ENCODE measurements around the gene REEP2. TPM values are rescaled to one million over a fixed set of nuclear protein-coding genes. Genes with fewer than 3 reads are reported as not detected.

The REEP2 gene
- total RNA-seq, 1 donor from 2014 or later = 232 TPM

- no peak for DNase-seq
- Mint-ChIP-seq H3K36me3 (ENCODE audit: unreplicated experiment) (no peaks in the 10 kb centered on the region), H3K9me3 (ENCODE audit: unreplicated experiment) (peaks cover 14% of the 10 kb centered on the region), H3K4me3 (ENCODE audit: unreplicated experiment) (peak overlapping the region; percentile 16), H3K27ac (ENCODE audit: unreplicated experiment) (peak overlapping the region; percentile 59), H3K4me1 (ENCODE audit: low read depth, unreplicated experiment) (peaks cover 15% of the 10 kb centered on the region), H3K27me3 (ENCODE audit: unreplicated experiment) (peaks cover 14% of the 10 kb centered on the region)
- TF ChIP-seq, protein P1, sequence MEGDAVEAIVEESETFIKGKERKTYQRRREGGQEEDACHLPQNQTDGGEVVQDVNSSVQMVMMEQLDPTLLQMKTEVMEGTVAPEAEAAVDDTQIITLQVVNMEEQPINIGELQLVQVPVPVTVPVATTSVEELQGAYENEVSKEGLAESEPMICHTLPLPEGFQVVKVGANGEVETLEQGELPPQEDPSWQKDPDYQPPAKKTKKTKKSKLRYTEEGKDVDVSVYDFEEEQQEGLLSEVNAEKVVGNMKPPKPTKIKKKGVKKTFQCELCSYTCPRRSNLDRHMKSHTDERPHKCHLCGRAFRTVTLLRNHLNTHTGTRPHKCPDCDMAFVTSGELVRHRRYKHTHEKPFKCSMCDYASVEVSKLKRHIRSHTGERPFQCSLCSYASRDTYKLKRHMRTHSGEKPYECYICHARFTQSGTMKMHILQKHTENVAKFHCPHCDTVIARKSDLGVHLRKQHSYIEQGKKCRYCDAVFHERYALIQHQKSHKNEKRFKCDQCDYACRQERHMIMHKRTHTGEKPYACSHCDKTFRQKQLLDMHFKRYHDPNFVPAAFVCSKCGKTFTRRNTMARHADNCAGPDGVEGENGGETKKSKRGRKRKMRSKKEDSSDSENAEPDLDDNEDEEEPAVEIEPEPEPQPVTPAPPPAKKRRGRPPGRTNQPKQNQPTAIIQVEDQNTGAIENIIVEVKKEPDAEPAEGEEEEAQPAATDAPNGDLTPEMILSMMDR (IDR thresholded peaks at IDR 0.05; ENCODE audit: partially characterized antibody, unreplicated experiment) = no peak
These were observed 52.4 kb downstream of the REEP2 start for GRCh38 chr5:138491284-138491648.

DNA sequence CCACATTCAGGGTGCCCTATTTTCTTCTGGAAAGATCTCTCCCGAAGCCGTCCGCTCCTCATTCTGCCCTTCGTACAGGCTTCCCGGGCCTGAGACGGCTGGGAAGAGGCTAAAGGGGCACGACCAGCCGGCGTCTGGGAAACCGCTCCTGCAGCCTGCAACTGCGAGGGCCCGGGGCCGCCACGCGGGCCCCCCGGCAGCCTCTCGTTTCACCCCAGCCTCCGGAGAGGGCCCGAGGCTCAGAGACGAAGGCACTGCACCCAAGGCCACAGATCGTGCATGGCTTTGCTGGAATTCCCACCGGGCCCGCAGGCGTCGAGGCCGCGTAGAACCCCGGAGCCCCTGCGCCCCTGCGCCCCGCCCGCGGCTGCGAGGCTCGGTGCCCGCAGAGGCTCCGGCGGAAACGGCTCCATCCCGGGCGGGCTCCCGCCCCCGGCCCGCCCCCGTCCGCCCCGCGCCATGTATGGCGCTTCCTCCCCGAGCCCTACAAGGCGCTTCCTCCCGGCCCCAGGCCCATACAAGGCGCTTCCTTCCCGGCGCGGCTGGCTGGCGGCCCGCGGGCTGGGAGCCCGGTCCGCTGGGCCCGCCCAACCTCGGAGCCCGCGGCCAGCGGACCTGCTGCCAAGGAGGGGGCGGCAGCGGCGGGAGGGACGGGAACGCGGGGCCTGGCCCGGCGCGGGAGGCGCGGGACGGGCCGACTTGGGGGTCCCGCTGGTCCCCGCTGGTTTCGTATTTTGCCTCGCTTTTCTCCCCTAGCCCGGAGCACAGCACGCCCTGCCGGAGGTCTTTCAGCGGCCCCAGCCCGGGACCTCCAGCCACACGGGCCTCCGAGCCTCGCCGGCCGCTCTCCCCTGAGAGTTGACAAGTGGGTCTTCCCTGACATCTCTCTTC lies 53.1 kb downstream of the REEP2 start:
- Mint-ChIP-seq H3K27ac (ENCODE audit: unreplicated experiment) (peak overlapping the region; percentile 98), H3K9me3 (ENCODE audit: unreplicated experiment) (peaks cover 14% of the 10 kb centered on the region), H3K36me3 (ENCODE audit: unreplicated experiment) (no peaks in the 10 kb centered on the region), H3K4me1 (ENCODE audit: low read depth, unreplicated experiment) (peaks cover 15% of the 10 kb centered on the region), H3K4me3 (ENCODE audit: unreplicated experiment) (peak overlapping the region; percentile 92), H3K27me3 (ENCODE audit: unreplicated experiment) (peaks cover 14% of the 10 kb centered on the region)
- TF ChIP-seq, protein P1 (IDR thresholded peaks at IDR 0.05; ENCODE audit: partially characterized antibody, unreplicated experiment) = no peak
- DNase-seq = peak; percentile 60

DNA sequence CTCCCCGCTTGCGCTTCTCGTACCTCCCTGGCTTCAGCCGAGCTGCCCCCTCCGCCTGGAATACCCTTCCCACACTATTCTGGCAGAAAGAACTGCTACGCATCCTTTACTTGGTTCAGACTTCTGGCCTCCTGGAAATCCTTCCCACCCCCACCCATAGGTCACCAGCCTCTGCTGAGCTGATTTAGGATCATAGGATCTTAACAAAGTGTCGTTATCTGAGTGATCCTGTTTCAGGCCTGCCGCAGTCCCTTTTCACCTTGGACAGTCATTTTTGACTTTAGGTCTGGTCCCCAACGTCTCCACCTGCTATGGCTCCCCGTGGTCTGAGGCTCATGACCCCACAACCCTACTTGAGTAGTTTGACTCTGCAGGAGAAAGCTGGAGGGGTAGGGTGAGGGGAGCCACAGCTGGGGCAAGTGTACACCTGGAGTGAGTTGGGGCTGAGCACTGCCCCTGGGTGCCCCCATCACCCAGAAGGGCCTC lies 53.7 kb downstream of the REEP2 start:
- peak overlapping the region; percentile 98 for H3K27ac Mint-ChIP-seq (ENCODE audit: unreplicated experiment)
- H3K4me3 Mint-ChIP-seq (ENCODE audit: unreplicated experiment) = peak overlapping the region; percentile 92
- no peak for DNase-seq
- TF ChIP-seq, protein P1 (IDR thresholded peaks at IDR 0.05; ENCODE audit: partially characterized antibody, unreplicated experiment) = no peak
- no peaks in the 10 kb centered on the region for H3K36me3 Mint-ChIP-seq (ENCODE audit: unreplicated experiment)
- H3K27me3 Mint-ChIP-seq (ENCODE audit: unreplicated experiment) = peaks cover 14% of the 10 kb centered on the region
- H3K9me3 Mint-ChIP-seq (ENCODE audit: unreplicated experiment) = peaks cover 14% of the 10 kb centered on the region
- peaks cover 15% of the 10 kb centered on the region for H3K4me1 Mint-ChIP-seq (ENCODE audit: low read depth, unreplicated experiment)

DNA sequence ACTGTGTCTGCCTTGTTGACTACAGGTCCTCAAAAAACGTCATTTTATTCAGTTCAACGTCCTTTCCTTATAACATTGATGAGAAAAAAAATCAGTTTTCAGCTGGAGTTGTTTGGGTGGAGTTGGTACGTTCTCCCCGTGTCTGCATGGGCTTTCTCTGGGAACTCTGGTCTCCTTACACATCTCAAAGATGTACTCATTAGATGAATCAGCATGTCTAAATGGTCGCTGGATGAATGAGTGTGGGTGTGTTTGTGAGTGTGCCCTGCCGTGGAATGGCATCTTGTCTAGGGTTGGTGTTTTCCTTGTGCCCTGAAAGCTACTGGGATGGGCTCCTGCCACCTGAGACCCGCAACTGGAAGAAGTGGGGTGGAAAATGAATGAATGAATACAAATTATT lies 56.5 kb downstream of the REEP2 start:
- Mint-ChIP-seq H3K9me3 (ENCODE audit: unreplicated experiment) (peaks cover 13% of the 10 kb centered on the region), H3K27me3 (ENCODE audit: unreplicated experiment) (peaks cover 14% of the 10 kb centered on the region), H3K36me3 (ENCODE audit: unreplicated experiment) (no peaks in the 10 kb centered on the region), H3K27ac (ENCODE audit: unreplicated experiment) (no peak overlapping the region), H3K4me1 (ENCODE audit: low read depth, unreplicated experiment) (peaks cover 15% of the 10 kb centered on the region), H3K4me3 (ENCODE audit: unreplicated experiment) (no peak overlapping the region)
- TF ChIP-seq, protein P1 (IDR thresholded peaks at IDR 0.05; ENCODE audit: partially characterized antibody, unreplicated experiment) = no peak
- no peak for DNase-seq

Other genes with a start within 250 kb of the REEP2 start
- 28.9 TPM for gene CDC23, start 225.7 kb upstream of the REEP2 start, total RNA-seq (ENCODE audit: unreplicated experiment)
- gene GFRA3, start 164.4 kb upstream of the REEP2 start, total RNA-seq (ENCODE audit: unreplicated experiment) = 1.1 TPM
- gene CDC25C, start 107.3 kb upstream of the REEP2 start, total RNA-seq (ENCODE audit: unreplicated experiment) = 3.2 TPM
- gene FAM53C, start 100.8 kb upstream of the REEP2 start, total RNA-seq (ENCODE audit: unreplicated experiment) = 69.9 TPM
- 98.5 TPM for gene KDM3B, start 86.4 kb upstream of the REEP2 start, total RNA-seq (ENCODE audit: unreplicated experiment)
- gene EGR1, start 26.4 kb downstream of the REEP2 start, total RNA-seq (ENCODE audit: unreplicated experiment) = 1.3 TPM
- gene ETF1, start 104.2 kb downstream of the REEP2 start, total RNA-seq (ENCODE audit: unreplicated experiment) = 70.4 TPM
- gene HSPA9, start 136.3 kb downstream of the REEP2 start, total RNA-seq (ENCODE audit: unreplicated experiment) = 184 TPM